ENCODE data around the gene CDK5.
"Not testable (repeated sequence)": the region's sequence is repeated elsewhere in the genome, so short reads cannot be mapped to it uniquely, and the experiment has no call there.

The CDK5 gene

DNA sequence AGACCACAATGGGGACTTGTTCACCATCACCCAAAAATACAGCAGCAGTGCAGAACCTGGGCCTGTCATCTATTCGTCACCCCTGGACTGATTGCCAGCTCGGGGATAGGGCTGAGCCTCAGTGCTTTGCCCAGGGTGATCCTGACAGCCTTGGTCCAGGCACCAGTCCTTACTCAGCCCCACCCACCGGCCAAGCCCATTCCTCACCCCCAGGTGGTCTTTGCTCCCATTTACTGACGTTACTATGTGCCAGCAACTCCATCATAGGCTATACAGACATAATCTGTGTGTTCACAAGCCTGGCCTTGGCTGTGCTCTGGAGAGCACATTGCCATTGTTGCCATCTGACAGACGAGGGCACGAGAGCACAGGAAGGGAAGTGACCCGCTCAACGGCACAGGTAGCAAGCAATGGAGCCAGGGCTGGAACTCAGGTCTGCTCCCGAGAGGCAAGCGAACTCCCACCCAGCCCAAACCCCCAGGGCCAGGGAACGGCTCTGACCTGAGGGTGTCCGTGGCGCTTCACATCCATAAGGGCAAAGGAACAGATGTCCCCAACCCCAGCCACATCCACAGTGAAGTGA lies 40.2 kb downstream of the CDK5 start:
- no peak for DNase-seq (ENCODE audit: low read depth in 2 of 2, low spot score in 1 of 2)

- no peak for DNase-seq (ENCODE audit: low read depth in 2 of 2, low spot score in 1 of 2)
These were observed 40.8 kb downstream of the CDK5 start for GRCh38 chr7:151016942-151017341.

- DNase-seq (ENCODE audit: low read depth in 2 of 2, low spot score in 1 of 2): no peak
These were observed 41.2 kb downstream of the CDK5 start for GRCh38 chr7:151016505-151016904.

- no peak for DNase-seq (ENCODE audit: low read depth in 2 of 2, low spot score in 1 of 2)
These were observed 41.7 kb downstream of the CDK5 start for GRCh38 chr7:151015967-151016366.

DNA sequence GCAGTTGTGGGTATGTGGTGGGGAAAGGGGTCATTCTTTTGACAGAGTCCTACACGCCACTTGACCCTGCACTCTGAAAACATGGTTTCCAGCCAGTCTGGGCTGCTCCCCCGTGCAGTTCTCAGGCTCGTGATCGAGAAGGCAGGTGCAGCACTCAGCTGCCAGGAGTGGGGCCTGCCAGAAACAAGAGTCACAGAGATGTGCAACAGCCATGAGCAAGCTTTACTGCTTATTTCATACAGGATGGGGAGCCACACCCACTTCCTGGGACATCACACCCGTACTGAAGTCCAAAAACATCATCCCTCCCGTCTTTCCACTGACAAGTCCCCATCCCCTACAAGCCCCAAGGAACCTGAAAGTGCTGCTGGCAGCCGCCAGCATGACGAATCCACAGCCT lies 42.7 kb downstream of the CDK5 start:
- DNase-seq (ENCODE audit: low read depth in 2 of 2, low spot score in 1 of 2): no peak

DNA sequence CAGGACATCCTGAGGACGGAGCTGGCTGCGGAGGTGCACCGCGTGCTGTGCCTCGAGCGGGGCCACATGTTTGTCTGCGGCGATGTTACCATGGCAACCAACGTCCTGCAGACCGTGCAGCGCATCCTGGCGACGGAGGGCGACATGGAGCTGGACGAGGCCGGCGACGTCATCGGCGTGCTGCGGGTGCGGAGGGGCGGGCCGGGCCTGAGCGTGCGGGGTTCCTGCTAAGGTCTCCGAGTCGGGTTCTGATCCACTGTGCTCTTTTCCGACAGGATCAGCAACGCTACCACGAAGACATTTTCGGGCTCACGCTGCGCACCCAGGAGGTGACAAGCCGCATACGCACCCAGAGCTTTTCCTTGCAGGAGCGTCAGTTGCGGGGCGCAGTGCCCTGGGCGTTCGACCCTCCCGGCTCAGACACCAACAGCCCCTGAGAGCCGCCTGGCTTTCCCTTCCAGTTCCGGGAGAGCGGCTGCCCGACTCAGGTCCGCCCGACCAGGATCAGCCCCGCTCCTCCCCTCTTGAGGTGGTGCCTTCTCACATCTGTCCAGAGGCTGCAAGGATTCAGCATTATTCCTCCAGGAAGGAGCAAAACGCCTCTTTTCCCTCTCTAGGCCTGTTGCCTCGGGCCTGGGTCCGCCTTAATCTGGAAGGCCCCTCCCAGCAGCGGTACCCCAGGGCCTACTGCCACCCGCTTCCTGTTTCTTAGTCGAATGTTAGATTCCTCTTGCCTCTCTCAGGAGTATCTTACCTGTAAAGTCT lies 43.8 kb downstream of the CDK5 start:
- DNase-seq (ENCODE audit: low read depth in 2 of 2, low spot score in 1 of 2): peak; percentile 66 to 78

DNA sequence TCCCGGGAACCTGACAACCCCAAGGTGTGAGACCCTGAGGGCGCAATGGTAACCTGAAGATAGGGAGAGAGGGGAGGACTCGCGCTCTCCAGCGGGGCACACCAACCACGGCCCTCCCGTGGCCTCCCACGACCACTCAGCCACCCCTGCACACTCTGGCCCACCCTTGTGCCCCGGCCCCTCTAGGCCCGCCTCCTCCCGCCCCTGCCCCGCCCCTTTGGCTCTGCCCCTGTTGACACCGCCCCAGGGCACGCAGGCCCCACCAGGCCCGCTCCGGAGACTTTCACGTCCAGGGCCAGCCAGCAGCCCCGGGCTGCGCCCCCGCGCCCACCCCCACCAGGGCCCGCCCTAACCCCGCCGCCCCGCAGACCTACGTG lies 44.4 kb downstream of the CDK5 start:
- DNase-seq (ENCODE audit: low read depth in 2 of 2, low spot score in 1 of 2): no peak

DNA sequence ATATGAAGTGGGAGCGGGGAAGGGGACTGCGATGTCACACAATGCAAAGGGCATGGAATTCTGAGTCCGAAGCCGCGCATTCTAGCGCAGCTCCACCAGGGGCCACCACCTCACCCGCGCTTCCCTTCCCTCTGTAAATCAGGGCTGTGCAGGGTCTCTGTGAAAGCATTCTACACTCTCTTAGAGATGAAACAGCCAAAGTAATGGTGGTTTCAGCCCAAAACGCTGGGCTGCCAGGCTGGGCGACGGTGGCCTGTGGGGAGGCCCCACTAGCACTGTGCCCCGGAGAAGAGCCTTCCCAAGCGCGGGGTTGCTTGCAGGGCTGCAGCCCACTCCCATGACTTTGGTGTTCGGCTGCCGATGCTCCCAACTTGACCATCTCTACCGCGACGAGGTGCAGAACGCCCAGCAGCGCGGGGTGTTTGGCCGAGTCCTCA lies 44.8 kb downstream of the CDK5 start:
- no peak for DNase-seq (ENCODE audit: low read depth in 2 of 2, low spot score in 1 of 2)

DNA sequence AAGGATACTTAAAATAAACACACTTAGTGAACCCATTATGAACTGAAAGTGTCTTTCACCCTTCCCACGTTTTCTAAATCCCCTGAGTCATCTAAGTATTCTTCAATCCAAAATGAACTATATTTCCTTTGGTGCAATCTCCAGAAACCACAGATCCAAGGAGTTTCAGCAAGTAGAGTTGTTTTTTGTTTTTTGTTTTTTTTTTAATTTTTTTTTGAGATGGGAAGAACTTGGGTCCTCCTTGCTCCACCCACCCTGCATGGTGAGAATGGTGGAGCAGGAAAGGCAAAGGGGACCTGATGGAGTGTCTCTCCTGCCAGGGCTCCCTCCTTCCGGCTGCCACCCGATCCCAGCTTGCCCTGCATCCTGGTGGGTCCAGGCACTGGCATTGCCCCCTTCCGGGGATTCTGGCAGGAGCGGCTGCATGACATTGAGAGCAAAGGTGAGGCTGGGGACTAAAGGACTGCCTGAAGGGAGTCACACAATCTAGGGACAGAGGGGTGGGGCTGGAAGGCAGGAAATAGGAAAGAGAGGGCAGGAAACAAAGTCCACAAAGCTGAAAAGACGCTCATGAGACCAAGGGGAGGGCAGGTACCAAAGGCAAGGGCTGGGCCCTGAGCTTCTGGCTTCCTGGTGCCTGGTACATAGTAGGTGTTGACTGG lies 45.5 kb downstream of the CDK5 start:
- DNase-seq (ENCODE audit: low read depth in 2 of 2, low spot score in 1 of 2): no peak

DNA sequence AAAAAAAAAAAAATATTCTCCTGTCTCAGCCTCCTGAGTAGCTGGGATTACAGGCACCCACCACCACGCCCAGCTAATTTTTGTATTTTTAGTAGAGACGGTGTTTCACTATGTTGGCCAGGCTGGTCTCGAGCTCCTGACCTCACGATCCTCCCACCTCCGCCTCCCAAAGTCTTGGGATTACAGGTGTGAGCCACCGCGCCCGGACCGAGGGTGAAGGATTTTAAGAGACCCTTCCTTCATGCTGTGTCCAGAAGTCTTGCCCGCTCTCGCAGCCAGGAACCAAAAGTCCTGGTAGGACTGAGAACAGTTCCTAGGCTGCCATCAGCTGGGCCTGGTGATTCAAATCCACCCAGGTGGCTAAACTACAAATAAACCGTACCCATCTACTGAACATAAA lies 46.1 kb downstream of the CDK5 start:
- DNase-seq (ENCODE audit: low read depth in 2 of 2, low spot score in 1 of 2): not testable (repeated sequence)

DNA sequence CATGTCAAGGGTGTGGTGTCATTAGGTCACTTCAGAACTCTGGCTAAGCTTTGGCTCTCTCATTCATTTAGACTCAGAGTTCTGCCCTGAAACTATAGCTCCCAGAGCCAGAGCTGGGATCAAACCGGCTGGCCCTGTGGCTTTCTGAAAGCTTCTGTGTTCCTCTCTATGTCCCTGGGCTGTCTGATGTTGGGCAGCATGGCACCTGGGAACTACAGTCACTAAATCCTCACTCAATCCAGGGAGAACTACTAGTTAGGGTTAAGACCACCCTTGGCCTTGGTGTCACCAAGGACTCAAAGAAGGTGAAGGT lies 46.6 kb downstream of the CDK5 start:
- no peak for DNase-seq (ENCODE audit: low read depth in 2 of 2, low spot score in 1 of 2)

- no peak for DNase-seq (ENCODE audit: low read depth in 2 of 2, low spot score in 1 of 2)
These were observed 47.2 kb downstream of the CDK5 start for GRCh38 chr7:151010307-151011096.

DNA sequence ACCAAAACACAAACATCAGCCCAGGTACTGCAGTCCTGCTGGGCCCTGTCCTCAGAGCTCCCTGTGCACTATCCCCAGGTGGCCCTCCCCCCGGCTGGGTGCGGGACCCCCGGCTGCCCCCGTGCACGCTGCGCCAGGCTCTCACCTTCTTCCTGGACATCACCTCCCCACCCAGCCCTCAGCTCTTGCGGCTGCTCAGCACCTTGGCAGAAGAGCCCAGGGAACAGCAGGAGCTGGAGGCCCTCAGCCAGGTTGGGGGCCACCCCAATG lies 47.7 kb downstream of the CDK5 start:
- DNase-seq (ENCODE audit: low read depth in 2 of 2, low spot score in 1 of 2): no peak

DNA sequence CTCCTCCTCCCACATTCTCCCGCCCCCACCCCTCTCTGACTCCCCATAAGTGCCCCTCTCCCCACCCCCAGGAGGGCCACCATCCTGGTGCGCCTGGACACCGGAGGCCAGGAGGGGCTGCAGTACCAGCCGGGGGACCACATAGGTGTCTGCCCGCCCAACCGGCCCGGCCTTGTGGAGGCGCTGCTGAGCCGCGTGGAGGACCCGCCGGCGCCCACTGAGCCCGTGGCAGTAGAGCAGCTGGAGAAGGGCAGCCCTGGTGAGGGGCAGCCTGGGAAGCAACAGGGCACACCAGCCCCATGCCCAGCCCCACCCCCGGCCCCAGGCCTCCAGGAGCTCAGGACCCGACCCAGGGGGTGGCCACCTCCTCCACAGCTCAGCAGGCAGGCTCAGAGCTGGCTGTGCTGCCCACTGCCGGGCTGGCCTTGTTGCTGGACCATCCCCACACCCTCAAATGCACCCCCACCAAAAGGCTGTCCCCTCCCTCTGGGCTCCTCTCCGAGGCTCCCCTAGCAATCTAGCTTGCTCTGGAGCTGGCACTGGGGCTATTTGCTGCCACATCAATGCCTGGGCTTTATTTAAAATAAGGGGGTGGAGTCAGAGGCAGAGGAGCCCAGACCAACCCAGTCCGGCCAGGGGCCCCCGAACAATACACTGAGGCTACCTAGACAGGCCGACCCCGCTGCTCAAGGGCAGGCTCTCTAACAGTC lies 48.2 kb downstream of the CDK5 start:
- DNase-seq (ENCODE audit: low read depth in 2 of 2, low spot score in 1 of 2): no peak

DNA sequence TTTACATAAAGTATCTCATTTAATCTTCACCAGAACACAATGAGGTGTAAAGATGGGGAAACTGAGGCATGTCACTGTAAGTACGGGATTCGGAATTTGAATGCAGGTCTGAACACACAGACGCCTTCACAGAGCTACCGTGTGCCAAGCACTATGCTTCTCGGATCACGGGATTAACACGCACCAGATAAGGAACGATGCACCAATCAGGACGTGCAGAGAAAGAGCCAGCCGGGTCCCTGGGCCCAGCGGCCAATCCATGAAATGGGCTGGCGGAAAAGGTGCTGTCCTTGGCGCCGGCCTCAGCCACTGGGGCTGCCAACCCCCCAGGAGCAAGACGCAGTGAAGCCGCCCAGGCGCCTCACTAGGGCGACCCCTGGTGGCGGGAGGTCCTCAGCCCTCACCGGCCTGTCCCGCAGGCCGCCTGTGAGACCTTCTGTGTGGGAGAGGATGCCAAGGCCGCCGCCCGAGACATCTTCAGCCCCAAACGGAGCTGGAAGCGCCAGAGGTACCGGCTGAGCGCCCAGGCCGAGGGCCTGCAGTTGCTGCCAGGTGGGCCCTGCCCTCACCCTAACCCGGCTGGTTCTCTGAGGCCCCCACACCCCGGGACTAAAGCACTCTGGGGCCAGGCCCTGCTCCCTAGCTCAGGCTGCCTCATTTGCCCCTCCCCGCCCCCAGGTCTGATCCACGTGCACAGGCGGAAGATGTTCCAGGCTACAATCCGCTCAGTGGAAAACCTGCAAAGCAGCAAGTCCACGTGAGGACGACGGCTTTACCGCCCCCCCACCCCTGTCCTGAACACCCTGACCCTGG lies 49.0 kb downstream of the CDK5 start:
- peak; percentile 48 to 69 for DNase-seq (ENCODE audit: low read depth in 2 of 2, low spot score in 1 of 2)

DNA sequence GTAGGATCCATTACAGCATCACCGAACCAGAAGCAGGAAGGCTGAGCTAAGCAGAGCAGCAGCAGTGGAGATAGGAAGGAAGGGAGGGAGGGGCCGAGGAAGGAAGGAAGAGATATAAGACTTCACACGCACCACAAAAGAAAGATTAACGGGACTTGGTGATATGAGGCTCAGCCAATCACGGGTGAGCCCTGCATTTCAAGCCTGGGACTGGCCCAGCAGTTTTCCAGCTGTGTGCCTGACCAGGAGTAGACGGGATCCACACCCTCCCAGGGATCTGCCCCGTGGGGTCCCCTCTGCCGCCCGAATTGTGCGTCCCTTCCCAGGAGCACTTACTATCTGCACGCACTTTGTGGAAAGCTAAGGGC lies 49.6 kb downstream of the CDK5 start:
- DNase-seq (ENCODE audit: low read depth in 2 of 2, low spot score in 1 of 2): no peak

DNA sequence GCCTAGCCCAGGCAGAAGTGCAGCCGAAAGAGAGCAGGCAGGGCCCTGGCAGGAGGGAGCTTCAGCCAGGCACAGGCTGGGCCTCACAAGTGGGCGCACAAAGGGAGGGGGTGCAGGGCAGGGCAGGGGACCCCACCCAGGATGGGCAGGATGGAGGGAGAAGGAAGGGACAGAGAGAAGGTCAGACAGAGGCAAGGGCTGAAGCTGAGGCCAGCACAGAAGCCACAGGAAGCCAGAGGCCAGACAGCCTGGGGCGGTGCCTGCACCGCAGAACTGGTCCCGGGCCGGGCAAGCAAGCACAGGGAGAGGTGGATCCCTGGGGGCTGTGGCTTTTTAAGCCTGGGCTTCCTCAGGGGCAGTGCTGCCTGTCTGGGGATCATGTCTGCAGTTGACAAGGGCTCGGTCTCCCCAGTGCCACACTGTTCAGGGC lies 50.2 kb downstream of the CDK5 start:
- DNase-seq (ENCODE audit: low read depth in 2 of 2, low spot score in 1 of 2): no peak

- DNase-seq (ENCODE audit: low read depth in 2 of 2, low spot score in 1 of 2): no peak
These were observed 51.0 kb downstream of the CDK5 start for GRCh38 chr7:151006590-151007300.

DNA sequence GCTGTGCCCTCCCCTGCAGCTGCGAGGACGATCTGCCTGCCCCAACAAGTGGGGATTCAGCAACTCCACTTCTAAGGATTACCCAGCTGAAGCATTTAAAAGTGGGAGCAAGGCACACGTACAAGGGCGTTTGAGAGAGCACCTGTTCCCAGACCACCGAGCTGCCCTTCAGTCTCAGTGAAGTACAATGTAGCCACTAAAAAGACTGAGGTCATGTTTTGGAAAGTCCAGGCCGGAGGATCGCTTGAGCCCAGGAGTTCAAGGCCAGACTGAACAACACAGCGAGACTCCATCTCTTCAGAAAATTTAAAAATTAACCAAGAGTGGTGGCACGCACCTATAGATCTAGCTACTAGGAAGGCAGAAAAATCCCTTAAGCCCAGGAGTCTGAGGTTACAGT lies 52.1 kb downstream of the CDK5 start:
- no peak for DNase-seq (ENCODE audit: low read depth in 2 of 2, low spot score in 1 of 2)

Data from stimulated activated CD8-positive, alpha-beta memory T cell treated with anti-CD3 and anti-CD28 coated beads, Interleukin-4, amount 100 ng/mL, for 1 hour (primary cell).